Left lung (tissue), 10 donors: ENCODE results near the gene NINJ2. TPM values are rescaled to one million over a fixed set of nuclear protein-coding genes. Genes with fewer than 3 reads are reported as not detected.

Source experiments
- ATAC-seq: fragments of 200-7000 bp; cut with Tn5 transposase; one replicate; pipeline ENCODE4 v1.9.1; 2020; ENCODE audit warnings: moderate library complexity
- DNase-seq, 4 donors: peaks; one replicate each; pipeline ENCODE4 v3.0.0-alpha.2; 2013 to 2020
- H3K27ac ChIP-seq, 2 donors: fragments of 200-600 bp; sonication (generic) in 1 of 2; one replicate each; pipeline versions ENCODE4 v1.5.0 to v1.8.0; 2020 to 2021
- H3K27me3 ChIP-seq, 2 donors: fragments of 200-600 bp; sonication (generic) in 1 of 2; one replicate each; pipeline versions ENCODE4 v1.5.0 to v1.8.0; 2020 to 2021
- H3K36me3 ChIP-seq, 2 donors: fragments of 200-600 bp; sonication (generic) in 1 of 2; one replicate each; pipeline versions ENCODE4 v1.5.0 to v1.8.0; 2020 to 2021
- H3K4me1 ChIP-seq, 2 donors: fragments of 200-600 bp; one replicate each; pipeline ENCODE4 v1.8.0; 2021
- H3K4me3 ChIP-seq, 2 donors: fragments of 200-600 bp; sonication (generic) in 1 of 2; one replicate each; pipeline versions ENCODE4 v1.5.0 to v1.8.0; 2020 to 2021; ENCODE audit warnings: mild to moderate bottlenecking in 1 of 2
- H3K9me3 ChIP-seq, 2 donors: fragments of 200-600 bp; sonication (generic) in 1 of 2; one replicate each; pipeline versions ENCODE4 v1.5.0 to v1.8.0; 2020 to 2021
- CTCF ChIP-seq, 2 donors: fragments of 200-600 bp; sonication (generic) in 1 of 2; IDR thresholded peaks; one replicate each; pipeline versions ENCODE4 v1.5.0 to v1.8.0; 2021; ENCODE audit warnings: antibody characterized with exemption in 2 of 2
- intact Hi-C, 2 donors: fragments of 100-400 bp; cut with DNase I; formaldehyde crosslinking; loops; one replicate each; pipeline versions ENCODE4 v1.11.2 to v1.14.2; 2022
- polyA plus RNA-seq, 6 donors: library from polyadenylated mRNA; unstranded; fragments of 120-200 nt; gene quantifications; one replicate each; pipeline ENCODE4 v1.2.1, GENCODE V29; 2013; ENCODE audit not compliant: insufficient read length in 6 of 6
- total RNA-seq, 2 donors: library from RNA; stranded (reverse); fragmentation: NEBNext Ultra II Directional; extraction: Animal tissue kit (Norgen Biotek cat#: 25700); gene quantifications; one replicate each; pipeline ENCODE4 v1.2.1, GENCODE V29; 2021
- donor health status: DM: no; HTN: yes; CAD: no.
- donor health status: DM: no; HTN: no; CAD: no.

Gene NINJ2
- total and polyA plus RNA-seq, 8 donors = 1.2 to 18.0 (median 2.8) TPM

GRCh38 chr12:563787-564298, 99.4 kb downstream of the NINJ2 start:
- Histone ChIP-seq H3K4me3 (no peak overlapping the region), H3K36me3 (peaks cover 0 to 23% of the 10 kb centered on the region in 2 donors), H3K4me1 (peaks cover 0 to 46% of the 10 kb centered on the region in 2 donors), H3K27ac (peak overlapping the region in 1 of 2 donors; percentile 94), H3K27me3 (no peaks in the 10 kb centered on the region), H3K9me3 (no peaks in the 10 kb centered on the region)
- no peak for DNase-seq
- no peak for TF ChIP-seq CTCF (IDR thresholded peaks at IDR 0.05)
- intact Hi-C loops = no loop called here
- ATAC-seq = no peak

DNA sequence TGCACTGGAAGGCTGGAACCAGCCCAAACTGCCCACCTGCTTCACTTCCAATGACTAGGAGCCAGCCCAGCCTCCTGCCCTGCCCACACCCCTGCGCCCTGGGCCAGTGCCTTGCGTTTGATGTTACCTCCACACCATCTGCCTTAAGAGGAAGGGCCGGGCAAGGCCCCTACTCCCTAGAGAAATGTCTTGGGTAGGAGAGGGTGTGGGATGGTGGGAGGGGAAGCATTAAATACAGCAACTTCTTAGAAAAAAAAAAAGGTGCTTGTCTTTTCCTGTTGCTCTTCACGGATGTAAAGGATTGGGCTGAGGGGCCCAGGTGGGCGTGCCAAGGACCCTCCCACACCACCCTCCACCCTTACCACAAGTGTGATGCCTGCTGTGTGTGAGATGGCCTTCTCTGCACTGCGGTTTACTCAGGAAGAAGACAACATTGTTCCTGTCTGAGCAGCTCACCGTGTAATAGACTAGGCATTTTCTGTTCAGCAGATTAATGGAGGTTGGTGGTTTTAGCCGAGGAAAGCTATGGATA, 99.9 kb downstream of the NINJ2 start:
- intact Hi-C loops = no loop called here
- ATAC-seq (no peak), DNase-seq (no peak)
- H3K4me1 ChIP-seq = peaks cover 0 to 46% of the 10 kb centered on the region in 2 donors
- H3K4me3 ChIP-seq = no peak overlapping the region
- H3K27ac ChIP-seq = peak overlapping the region in 1 of 2 donors; percentile 94
- H3K9me3 ChIP-seq = no peaks in the 10 kb centered on the region
- no peak for TF ChIP-seq CTCF (IDR thresholded peaks at IDR 0.05)
- peaks cover 0 to 28% of the 10 kb centered on the region in 2 donors for H3K36me3 ChIP-seq
- H3K27me3 ChIP-seq = no peaks in the 10 kb centered on the region

GRCh38 chr12:562634-563033, 100.6 kb downstream of the NINJ2 start:
- no peak for TF ChIP-seq CTCF (IDR thresholded peaks at IDR 0.05)
- DNase-seq = no peak
- H3K4me1 ChIP-seq = peaks cover 0 to 46% of the 10 kb centered on the region in 2 donors
- H3K4me3 ChIP-seq = peak overlapping the region in 1 of 2 donors; percentile 22
- H3K27ac ChIP-seq = peak overlapping the region in 1 of 2 donors; percentile 94
- H3K27me3 ChIP-seq = no peaks in the 10 kb centered on the region
- intact Hi-C loops = no loop called here
- no peaks in the 10 kb centered on the region for H3K9me3 ChIP-seq
- no peak for ATAC-seq
- peaks cover 0 to 35% of the 10 kb centered on the region in 2 donors for H3K36me3 ChIP-seq

- ATAC-seq (peak; percentile 67), DNase-seq (peak in 2 of 4 donors; percentile 83 to 88)
- peak overlapping the region; percentile 44 to 94 for H3K27ac ChIP-seq
- H3K36me3 ChIP-seq = peaks cover 0 to 37% of the 10 kb centered on the region in 2 donors
- peaks cover 0 to 46% of the 10 kb centered on the region in 2 donors for H3K4me1 ChIP-seq
- no peaks in the 10 kb centered on the region for H3K27me3 ChIP-seq
- no peak for TF ChIP-seq CTCF (IDR thresholded peaks at IDR 0.05)
- intact Hi-C loops = no loop called here
- no peaks in the 10 kb centered on the region for H3K9me3 ChIP-seq
- H3K4me3 ChIP-seq = peak overlapping the region in 1 of 2 donors; percentile 22
Observed at GRCh38 chr12:561908-562593, 101.2 kb downstream of the NINJ2 start.

GRCh38 chr12:561391-561705, 101.9 kb downstream of the NINJ2 start:
- Histone ChIP-seq H3K36me3 (peaks cover 0 to 37% of the 10 kb centered on the region in 2 donors), H3K4me3 (peak overlapping the region in 1 of 2 donors; percentile 22), H3K27me3 (no peaks in the 10 kb centered on the region), H3K4me1 (peaks cover 0 to 46% of the 10 kb centered on the region in 2 donors), H3K27ac (peak overlapping the region in 1 of 2 donors; percentile 94), H3K9me3 (no peaks in the 10 kb centered on the region)
- TF ChIP-seq CTCF (IDR thresholded peaks at IDR 0.05) = no peak
- ATAC-seq (no peak), DNase-seq (no peak)
- intact Hi-C loops = no loop called here
